Tibial artery (tissue), 4 donors: ENCODE measurements around the gene ADAM12.

ENCODE experiments used
- DNase-seq, 2 donors: peaks; one replicate each; pipeline ENCODE4 v3.0.0-alpha.2; 2019
- H3K27ac ChIP-seq, 2 donors: fragments of 200-600 bp; sonication (generic) in 1 of 2; 1 replicate in 1 of 2; 2 replicates in 1 of 2; pipeline ENCODE4 v1.5.1; 2018 to 2019; ENCODE audit warnings: mild to moderate bottlenecking in 1 of 2
- H3K27me3 ChIP-seq, 2 donors: fragments of 200-600 bp; sonication (generic) in 1 of 2; one replicate each; pipeline versions ENCODE4 v1.5.1 to v1.6.0; 2016 to 2019
- H3K36me3 ChIP-seq, 3 donors: fragments of 200-600 bp; sonication (generic) in 2 of 3; one replicate each; pipeline ENCODE4 v1.5.1; 2016 to 2019; ENCODE audit warnings: mild to moderate bottlenecking in 2 of 3
- H3K4me1 ChIP-seq, 4 donors: fragments of 200-600 bp; sonication (generic) in 2 of 4; 1 replicate in 3 of 4; 2 replicates in 1 of 4; pipeline ENCODE4 v1.5.1; 2016 to 2019
- H3K4me3 ChIP-seq, 2 donors: fragments of 200-600 bp; sonication (generic) in 1 of 2; 1 replicate in 1 of 2; 2 replicates in 1 of 2; pipeline ENCODE4 v1.5.1; 2018 to 2019; ENCODE audit warnings: mild to moderate bottlenecking in 2 of 2
- H3K9me3 ChIP-seq, 3 donors: fragments of 200-600 bp; sonication (generic) in 1 of 3; one replicate each; pipeline ENCODE4 v1.5.1; 2016 to 2019
- CTCF ChIP-seq, 2 experiments: fragments of 200-600 bp in 1 of 2; fragments of 450-650 bp in 1 of 2; IDR thresholded peaks; one replicate each; pipeline ENCODE4 v1.5.1; 2017 to 2019; ENCODE audit warnings: antibody characterized with exemption in 2 of 2, mild to moderate bottlenecking in 1 of 2, moderate library complexity in 1 of 2
- intact Hi-C: fragments of 100-400 bp; cut with DNase I; formaldehyde crosslinking; loops from one replicate; pipeline ENCODE4 v1.15.0; 2023; ENCODE audit warnings: low total_unique reads

Gene ADAM12

GRCh38 chr10:126423732-126424491 is 35.6 kb upstream of the ADAM12 start:
- H3K4me1 ChIP-seq: peaks cover 0 to 10% (median 4%) of the 10 kb centered on the region in 4 donors
- DNase-seq: no peak
- intact Hi-C loops: no loop called here
- no peak overlapping the region for H3K4me3 ChIP-seq
- no peaks in the 10 kb centered on the region for H3K27me3 ChIP-seq
- H3K36me3 ChIP-seq: peaks cover 0 to 9% (median 0%) of the 10 kb centered on the region in 3 donors
- no peak for TF ChIP-seq CTCF (IDR thresholded peaks at IDR 0.05)
- H3K27ac ChIP-seq: no peak overlapping the region
- peaks cover 0 to 20% (median 8%) of the 10 kb centered on the region in 3 donors for H3K9me3 ChIP-seq

GRCh38 chr10:126422567-126422966 is 34.3 kb upstream of the ADAM12 start:
- H3K4me1 ChIP-seq: peaks cover 0 to 10% (median 4%) of the 10 kb centered on the region in 4 donors
- H3K9me3 ChIP-seq: peaks cover 0 to 24% (median 8%) of the 10 kb centered on the region in 3 donors
- no peak overlapping the region for H3K27ac ChIP-seq
- H3K36me3 ChIP-seq: peaks cover 0 to 9% (median 0%) of the 10 kb centered on the region in 3 donors
- H3K4me3 ChIP-seq: no peak overlapping the region
- no peak for DNase-seq
- no peak for TF ChIP-seq CTCF (IDR thresholded peaks at IDR 0.05)
- intact Hi-C loops: no loop called here
- no peaks in the 10 kb centered on the region for H3K27me3 ChIP-seq

GRCh38 chr10:126421756-126422256 is 33.5 kb upstream of the ADAM12 start:
- Histone ChIP-seq H3K4me3 (no peak overlapping the region), H3K36me3 (peaks cover 0 to 9% (median 0%) of the 10 kb centered on the region in 3 donors), H3K4me1 (peaks cover 0 to 10% (median 4%) of the 10 kb centered on the region in 4 donors), H3K27ac (peak overlapping the region in 1 of 2 donors; percentile 1), H3K27me3 (no peaks in the 10 kb centered on the region), H3K9me3 (peaks cover 0 to 24% (median 8%) of the 10 kb centered on the region in 3 donors)
- intact Hi-C loops: no loop called here
- no peak for TF ChIP-seq CTCF (IDR thresholded peaks at IDR 0.05)
- peak in 1 of 2 donors; percentile 33 for DNase-seq

GRCh38 chr10:126420567-126421300 is 32.5 kb upstream of the ADAM12 start:
- no peak for TF ChIP-seq CTCF (IDR thresholded peaks at IDR 0.05)
- no peak for DNase-seq
- Histone ChIP-seq H3K9me3 (peaks cover 0 to 24% (median 8%) of the 10 kb centered on the region in 3 donors), H3K4me3 (no peak overlapping the region), H3K4me1 (peaks cover 0 to 10% (median 4%) of the 10 kb centered on the region in 4 donors), H3K36me3 (peaks cover 0 to 9% (median 0%) of the 10 kb centered on the region in 3 donors), H3K27ac (no peak overlapping the region), H3K27me3 (no peaks in the 10 kb centered on the region)
- intact Hi-C loops: no loop called here

- peaks cover 0 to 10% (median 0%) of the 10 kb centered on the region in 3 donors for H3K9me3 ChIP-seq
Observed at GRCh38 chr10:126417220-126417825, 29.0 kb upstream of the ADAM12 start.

More at GRCh38 chr10:126417220-126417825, 29.0 kb upstream of the ADAM12 start:
- H3K27ac ChIP-seq: no peak overlapping the region
- no peak for TF ChIP-seq CTCF (IDR thresholded peaks at IDR 0.05)
- no peak for DNase-seq
- no peaks in the 10 kb centered on the region for H3K27me3 ChIP-seq
- intact Hi-C loops: no loop called here
- no peaks in the 10 kb centered on the region for H3K36me3 ChIP-seq
- no peak overlapping the region for H3K4me3 ChIP-seq
- peaks cover 0 to 3% (median under 1%) of the 10 kb centered on the region in 4 donors for H3K4me1 ChIP-seq
